OCI-LY1 (cell line): ENCODE measurements around the gene ELK3.

Experiments
- H2AFZ ChIP-seq: fragments of 200-600 bp; sonication (generic), shearing (Covaris generic); 2 replicates; pipeline ENCODE4 v1.6.0; 2014; ENCODE audit warnings: antibody characterized with exemption, mild to moderate bottlenecking, low read length
- H3F3A ChIP-seq: fragments of 200-600 bp; sonication (generic), shearing (Covaris generic); 2 replicates; pipeline ENCODE4 v1.6.0; 2014; ENCODE audit warnings: mild to moderate bottlenecking, antibody characterized with exemption, low read length, moderate library complexity; ENCODE audit not compliant: insufficient read depth
- H3K27ac ChIP-seq: fragments of 200-600 bp; sonication (generic); 2 replicates; pipeline ENCODE4 v1.5.1; 2014; ENCODE audit warnings: low read length, mixed run types, mild to moderate bottlenecking, low read depth; ENCODE audit not compliant: poor library complexity, severe bottlenecking
- H3K27me3 ChIP-seq: fragments of 200-600 bp; sonication (generic); 2 replicates; pipeline ENCODE4 v1.6.0; 2014; ENCODE audit warnings: antibody characterized with exemption, mild to moderate bottlenecking, low read length, moderate library complexity; ENCODE audit not compliant: insufficient read depth
- H3K36me3 ChIP-seq: fragments of 200-600 bp; sonication (generic); 2 replicates; pipeline ENCODE4 v1.6.1; 2014; ENCODE audit warnings: mild to moderate bottlenecking, antibody characterized with exemption, low read length, moderate library complexity, mixed read lengths; ENCODE audit not compliant: insufficient read depth
- H3K4me1 ChIP-seq: fragments of 200-600 bp; sonication (generic); 2 replicates; pipeline ENCODE4 v1.5.1; 2014; ENCODE audit warnings: mild to moderate bottlenecking, low read length, moderate library complexity; ENCODE audit not compliant: insufficient read depth, severe bottlenecking
- H3K4me2 ChIP-seq: fragments of 200-600 bp; sonication (generic), shearing (Covaris generic); 2 replicates; pipeline ENCODE4 v1.6.1; 2014; ENCODE audit warnings: low read length
- H3K4me3 ChIP-seq: fragments of 200-600 bp; sonication (generic); 2 replicates; pipeline ENCODE4 v1.5.1; 2014; ENCODE audit warnings: low read length, low read depth, mild to moderate bottlenecking, mixed read lengths; ENCODE audit not compliant: poor library complexity, severe bottlenecking
- H3K79me2 ChIP-seq: fragments of 200-600 bp; shearing (Covaris generic); 2 replicates; pipeline ENCODE4 v1.6.1; 2016; ENCODE audit warnings: mixed run types, low read length, mixed read lengths; ENCODE audit not compliant: insufficient read depth
- H3K9ac ChIP-seq: fragments of 200-600 bp; sonication (generic), shearing (Covaris generic); 2 replicates; pipeline ENCODE4 v1.6.1; 2014; ENCODE audit warnings: mild to moderate bottlenecking, low read length, mixed read lengths
- H3K9me2 ChIP-seq: fragments of 200-600 bp; sonication (generic), shearing (Covaris generic); 2 replicates; pipeline ENCODE4 v1.6.1; 2014; ENCODE audit warnings: low read depth, mild to moderate bottlenecking, low read length, mixed read lengths
- H3K9me3 ChIP-seq: fragments of 200-600 bp; shearing (Covaris generic); 2 replicates; pipeline ENCODE4 v1.6.1; 2014; ENCODE audit warnings: low read length, mixed read lengths
- H4K20me1 ChIP-seq: fragments of 200-600 bp; sonication (generic), shearing (Covaris generic); 2 replicates; pipeline ENCODE4 v1.6.0; 2016; ENCODE audit warnings: mild to moderate bottlenecking, low read length; ENCODE audit not compliant: insufficient read depth
- CTCF ChIP-seq: fragments of 200-600 bp; sonication (generic), shearing (Covaris generic); IDR thresholded peaks from 2 replicates; pipeline ENCODE4 v1.5.1; 2017; ENCODE audit warnings: mild to moderate bottlenecking, antibody characterized with exemption, low read length, moderate library complexity, mixed read lengths
- EZH2 ChIP-seq: fragments of 200-600 bp; sonication (generic), shearing (Covaris generic); IDR thresholded peaks from 2 replicates; pipeline ENCODE4 v1.8.0; 2017; ENCODE audit warnings: borderline replicate concordance, mixed run types, mild to moderate bottlenecking, antibody characterized with exemption, low read length, moderate library complexity, mixed read lengths

Gene ELK3

GRCh38 chr12:96204381-96204780 lies 10.2 kb downstream of the ELK3 start:
- Histone ChIP-seq H3K9me2 (no peaks in the 10 kb centered on the region), H3K4me2 (no peak overlapping the region), H3K9ac (no peak overlapping the region), H3K4me3 (no peak overlapping the region), H3K27ac (no peak overlapping the region), H3K27me3 (0 out of 2 replicates have a peak, but pooled peaks cover 9% of the 10 kb centered on the region), H2AFZ (no peak overlapping the region), H4K20me1 (no peaks in the 10 kb centered on the region), H3K79me2 (no peaks in the 10 kb centered on the region), H3K36me3 (no peaks in the 10 kb centered on the region), H3K4me1 (peaks cover 5% of the 10 kb centered on the region), H3F3A (no peaks in the 10 kb centered on the region), H3K9me3 (no peaks in the 10 kb centered on the region)
- TF ChIP-seq EZH2 (no peak), CTCF (no peak)

GRCh38 chr12:96205908-96206307 lies 11.7 kb downstream of the ELK3 start:
- TF ChIP-seq EZH2 (no peak), CTCF (no peak)
- no peak overlapping the region for H3K4me2 ChIP-seq
- H3K27me3 ChIP-seq = 0 out of 2 replicates have a peak, but pooled peaks cover 5% of the 10 kb centered on the region
- no peaks in the 10 kb centered on the region for H3K79me2 ChIP-seq
- no peak overlapping the region for H3K27ac ChIP-seq
- no peaks in the 10 kb centered on the region for H4K20me1 ChIP-seq
- peaks cover 5% of the 10 kb centered on the region for H3K4me1 ChIP-seq
- H3K9me2 ChIP-seq = no peaks in the 10 kb centered on the region
- H3K4me3 ChIP-seq = no peak overlapping the region
- no peak overlapping the region for H3K9ac ChIP-seq
- no peaks in the 10 kb centered on the region for H3K36me3 ChIP-seq
- no peaks in the 10 kb centered on the region for H3K9me3 ChIP-seq
- H3F3A ChIP-seq = no peaks in the 10 kb centered on the region
- H2AFZ ChIP-seq = no peak overlapping the region

- no peak for TF ChIP-seq EZH2
- TF ChIP-seq CTCF = no peak
- no peaks in the 10 kb centered on the region for H4K20me1 ChIP-seq
- no peak overlapping the region for H3K9ac ChIP-seq
- 0 out of 2 replicates have a peak, but pooled peaks cover 5% of the 10 kb centered on the region for H3K27me3 ChIP-seq
- no peak overlapping the region for H3K27ac ChIP-seq
- H3K4me2 ChIP-seq = no peak overlapping the region
- no peaks in the 10 kb centered on the region for H3F3A ChIP-seq
- no peak overlapping the region for H3K4me3 ChIP-seq
- H3K79me2 ChIP-seq = no peaks in the 10 kb centered on the region
- peaks cover 5% of the 10 kb centered on the region for H3K4me1 ChIP-seq
- H3K36me3 ChIP-seq = no peaks in the 10 kb centered on the region
- H3K9me3 ChIP-seq = no peaks in the 10 kb centered on the region
- no peak overlapping the region for H2AFZ ChIP-seq
- no peaks in the 10 kb centered on the region for H3K9me2 ChIP-seq
Measured at GRCh38 chr12:96206936-96207662, 12.9 kb downstream of the ELK3 start.
